NB4 (cell line): ENCODE data around the gene LY6G6F.

Experiments
- DNase-seq: peaks from one replicate; pipeline ENCODE4 v3.0.0; 2010; ENCODE audit warnings: low read depth
- H3K4me3 ChIP-seq: one replicate; pipeline ENCODE4 v1.5.1; 2011; ENCODE audit warnings: mild to moderate bottlenecking, low read depth, low read length, moderate library complexity
- CTCF ChIP-seq: IDR thresholded peaks from one replicate; pipeline ENCODE4 v1.5.1; 2012; ENCODE audit warnings: low read depth, low read length
- MAX ChIP-seq: IDR thresholded peaks from 2 replicates; pipeline ENCODE4 v1.6.1; 2011; ENCODE audit warnings: low read depth, low read length
- MYC ChIP-seq: IDR thresholded peaks from 2 replicates; pipeline ENCODE4 v1.6.1; 2011; ENCODE audit warnings: low read depth, low read length
- POLR2A ChIP-seq: IDR thresholded peaks from 2 replicates; pipeline ENCODE4 v1.6.1; 2011; ENCODE audit warnings: mild to moderate bottlenecking; ENCODE audit not compliant: insufficient read length; ENCODE audit errors: extremely low read depth

LY6G6F gene

GRCh38 chr6:31742894-31743293 lies 36.2 kb downstream of the LY6G6F start:
- DNase-seq = no peak
- TF ChIP-seq CTCF (no peak), POLR2A (no peak), MYC (no peak)
- no peak overlapping the region for H3K4me3 ChIP-seq

- no peak for DNase-seq
- TF ChIP-seq MAX (no peak), MYC (no peak), POLR2A (no peak), CTCF (no peak)
These were observed 37.8 kb downstream of the LY6G6F start for GRCh38 chr6:31744422-31744821.

GRCh38 chr6:31749301-31750036 lies 42.8 kb downstream of the LY6G6F start:
- no peak overlapping the region for H3K4me3 ChIP-seq
- DNase-seq = no peak
- TF ChIP-seq CTCF (no peak), MAX (no peak), MYC (no peak), POLR2A (no peak)

More at GRCh38 chr6:31744422-31744821, 37.8 kb downstream of the LY6G6F start:
- no peak overlapping the region for H3K4me3 ChIP-seq

GRCh38 chr6:31750411-31751022 lies 43.9 kb downstream of the LY6G6F start:
- DNase-seq = no peak
- no peak overlapping the region for H3K4me3 ChIP-seq
- TF ChIP-seq MAX = no peak
- no peak for TF ChIP-seq POLR2A
- no peak for TF ChIP-seq MYC
- no peak for TF ChIP-seq CTCF

GRCh38 chr6:31752739-31753319 lies 46.2 kb downstream of the LY6G6F start:
- no peak overlapping the region for H3K4me3 ChIP-seq
- DNase-seq = no peak
- TF ChIP-seq MYC (no peak), CTCF (no peak), MAX (no peak), POLR2A (no peak)
